Midbrain (tissue), 1 donor: Measurements from ENCODE around the gene BACH2.
"Not testable (repeated sequence)": the region's sequence is repeated elsewhere in the genome, so short reads cannot be mapped to it uniquely, and the experiment has no call there.

Experiments used
- DNase-seq: peaks from one replicate; lab custom pipeline; 2025; lab: John Stamatoyannopoulos, UW

The BACH2 gene

DNA sequence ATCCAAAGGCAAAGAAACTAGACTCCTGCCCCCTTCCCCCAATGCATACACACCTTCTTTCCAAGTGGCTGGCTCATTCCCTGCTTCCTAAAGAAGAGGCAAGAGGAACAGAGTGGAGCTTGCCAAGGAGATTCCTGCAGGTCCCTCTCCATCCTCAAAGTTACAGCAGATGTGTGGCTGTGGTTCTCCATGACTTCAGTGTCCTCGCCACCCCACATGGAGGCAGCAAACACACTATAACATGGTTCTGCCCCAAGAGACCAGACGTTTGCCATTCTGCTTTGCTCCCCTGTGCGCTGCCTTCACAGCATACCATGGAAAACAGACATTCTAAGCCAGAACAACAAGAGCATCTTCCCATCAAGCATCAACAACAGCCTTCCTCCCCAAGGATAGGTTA lies 84.4 kb downstream of the BACH2 start:
- no peak for DNase-seq

DNA sequence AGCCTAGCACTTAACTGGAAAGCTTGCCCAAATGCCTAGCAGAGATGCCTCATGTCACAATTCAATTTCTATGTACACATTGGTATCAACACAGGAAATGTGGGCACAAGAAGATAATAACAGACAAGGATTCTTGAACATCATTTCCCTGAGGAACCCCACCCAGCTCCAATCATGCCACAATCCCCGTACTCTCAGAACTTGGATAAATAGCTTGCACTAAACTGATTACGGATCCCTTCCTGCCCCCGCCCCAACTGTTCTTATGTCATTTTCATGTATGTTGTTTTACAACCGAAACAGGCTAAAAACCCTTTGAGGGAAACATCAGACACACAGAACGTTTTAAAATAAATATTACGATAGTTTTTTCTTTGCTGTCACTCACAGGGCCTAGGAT lies 87.1 kb downstream of the BACH2 start:
- DNase-seq, result no peak

DNA sequence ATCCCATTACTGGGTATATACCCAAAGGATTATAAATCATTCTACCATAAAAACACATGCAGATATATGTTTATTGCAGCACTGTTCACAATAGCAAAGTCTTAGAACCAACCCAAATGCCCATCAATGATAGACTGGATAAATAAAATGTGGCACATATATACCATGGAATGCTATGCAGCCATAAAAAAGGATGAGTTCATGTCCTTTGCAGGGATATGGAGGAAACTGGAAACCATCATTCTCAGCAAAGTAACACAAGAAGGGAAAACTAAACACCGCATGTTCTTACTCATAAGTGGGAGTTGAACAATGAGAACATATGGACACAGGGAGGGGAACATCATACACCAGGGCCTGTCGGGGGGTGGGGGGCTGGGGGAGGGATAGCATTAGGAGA lies 88.0 kb downstream of the BACH2 start:
- not testable (repeated sequence) for DNase-seq

DNA sequence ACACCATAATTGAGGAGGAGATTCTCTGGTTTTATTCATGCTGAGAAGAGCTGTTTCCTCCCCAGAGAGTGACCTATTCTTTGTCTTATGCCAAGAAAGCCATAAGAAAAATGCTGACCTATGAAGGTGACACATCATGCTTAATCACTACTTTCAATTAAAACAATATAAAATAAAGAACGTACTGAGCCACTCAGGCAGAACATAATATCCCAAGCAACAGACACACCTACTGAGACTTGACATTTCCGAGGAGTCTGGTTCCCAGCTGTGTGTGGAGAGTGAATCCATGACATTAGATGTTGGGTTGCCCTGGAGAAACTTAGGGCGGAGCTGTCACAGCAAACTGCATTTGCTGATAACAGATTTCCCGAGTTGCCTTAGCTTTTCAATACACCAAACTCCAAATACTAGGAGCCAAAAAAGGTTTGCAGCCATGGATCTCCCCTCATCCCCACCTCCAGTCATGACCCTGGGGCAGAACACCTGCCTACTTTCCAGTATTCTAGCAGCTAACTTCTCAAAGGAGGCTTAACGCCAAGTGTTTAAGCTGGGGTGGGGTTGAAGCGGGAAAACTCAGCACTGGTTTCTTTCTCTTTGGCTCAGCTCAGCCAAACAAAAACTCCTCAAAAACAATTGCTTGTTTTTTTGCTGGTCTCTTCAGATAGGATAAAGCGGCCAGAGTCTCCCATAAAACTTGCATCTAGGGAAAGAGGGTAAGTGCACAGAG lies 92.2 kb downstream of the BACH2 start:
- DNase-seq, result no peak

DNA sequence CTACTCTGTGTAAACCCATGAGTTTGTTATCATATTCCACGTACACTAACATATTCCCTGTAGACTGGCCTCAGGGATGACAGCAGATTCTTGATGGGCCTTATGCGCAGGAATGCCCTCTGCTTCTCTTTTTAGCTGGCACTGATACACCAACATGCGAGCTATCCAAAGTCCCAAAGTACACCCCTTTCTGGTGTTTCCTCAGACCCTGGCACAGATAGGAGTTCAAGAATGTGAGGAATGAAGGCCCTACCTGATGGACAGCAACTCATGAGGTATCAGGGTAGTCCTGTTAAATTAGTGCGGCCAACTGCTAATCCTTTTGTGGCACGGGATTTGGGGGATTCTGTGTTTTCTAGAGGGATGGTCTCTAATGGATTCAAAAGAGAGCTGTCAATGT lies 93.0 kb downstream of the BACH2 start:
- no peak for DNase-seq

DNA sequence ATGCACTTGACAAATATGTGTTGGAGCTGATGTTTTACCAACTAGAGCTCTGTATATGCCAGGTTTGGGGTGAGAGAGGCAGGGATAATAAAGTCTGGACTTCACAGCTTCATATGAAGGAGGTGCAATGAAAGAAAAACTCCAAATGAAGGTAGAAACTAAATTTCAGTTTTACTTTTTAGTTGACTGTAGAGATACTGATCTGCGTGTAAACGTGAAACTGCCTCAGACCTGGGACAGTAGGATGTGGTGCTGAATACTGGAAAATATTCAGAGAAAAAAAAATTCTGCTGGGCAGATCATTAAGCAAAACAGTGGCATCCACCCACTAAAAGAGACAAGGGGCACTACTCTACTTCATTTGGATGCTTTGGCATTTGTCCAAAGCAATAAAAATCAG lies 94.5 kb downstream of the BACH2 start:
- DNase-seq, result no peak

DNA sequence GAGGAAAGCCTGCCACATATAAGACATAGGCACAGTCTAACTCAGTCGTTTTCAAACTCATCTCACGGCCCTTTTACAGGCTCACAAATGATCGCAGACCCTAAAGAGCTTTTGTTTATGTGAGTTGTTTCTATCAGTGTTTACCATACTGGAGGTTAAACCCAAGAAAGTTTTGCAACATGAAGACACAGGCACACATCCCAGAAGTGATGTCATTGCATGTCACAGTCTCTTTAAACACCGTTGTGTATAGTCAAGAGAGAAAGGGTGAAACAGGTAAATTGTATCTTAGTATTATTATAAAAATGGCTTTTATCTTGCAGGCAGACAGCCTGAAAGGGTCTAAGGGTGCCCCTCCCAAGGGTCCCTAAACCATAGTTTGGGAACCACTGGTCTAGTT lies 96.7 kb downstream of the BACH2 start:
- DNase-seq, result no peak

DNA sequence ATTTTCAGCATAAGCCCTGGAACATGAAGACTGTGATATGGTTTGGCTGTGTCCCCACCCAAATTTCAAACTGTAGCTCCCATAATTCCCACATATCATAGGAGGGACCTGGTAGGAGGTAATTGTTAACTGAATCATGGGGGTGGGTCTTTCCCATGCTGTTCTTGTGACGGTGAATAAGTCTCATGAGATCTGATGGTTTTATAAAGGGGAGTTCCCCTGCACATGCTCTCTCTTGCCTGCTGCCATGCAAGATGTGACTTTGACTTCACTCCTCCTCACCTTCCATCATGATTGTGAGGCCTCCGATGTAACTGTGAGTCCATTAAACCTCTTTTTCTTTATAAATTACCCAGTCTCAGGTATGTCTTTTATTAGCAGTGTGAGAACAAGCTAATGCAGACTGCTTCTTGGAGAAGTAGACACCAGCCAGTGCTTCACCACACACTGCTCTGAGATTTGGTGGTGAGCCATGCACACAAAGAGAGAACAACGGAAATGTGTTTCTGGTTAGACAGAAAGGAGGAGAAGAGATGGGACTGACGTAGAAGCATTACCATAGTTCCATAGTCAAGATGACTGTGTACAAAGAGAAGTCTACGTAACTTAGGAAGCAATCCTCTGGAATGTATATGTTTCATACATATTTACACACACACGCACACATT lies 97.8 kb downstream of the BACH2 start:
- no peak for DNase-seq

DNA sequence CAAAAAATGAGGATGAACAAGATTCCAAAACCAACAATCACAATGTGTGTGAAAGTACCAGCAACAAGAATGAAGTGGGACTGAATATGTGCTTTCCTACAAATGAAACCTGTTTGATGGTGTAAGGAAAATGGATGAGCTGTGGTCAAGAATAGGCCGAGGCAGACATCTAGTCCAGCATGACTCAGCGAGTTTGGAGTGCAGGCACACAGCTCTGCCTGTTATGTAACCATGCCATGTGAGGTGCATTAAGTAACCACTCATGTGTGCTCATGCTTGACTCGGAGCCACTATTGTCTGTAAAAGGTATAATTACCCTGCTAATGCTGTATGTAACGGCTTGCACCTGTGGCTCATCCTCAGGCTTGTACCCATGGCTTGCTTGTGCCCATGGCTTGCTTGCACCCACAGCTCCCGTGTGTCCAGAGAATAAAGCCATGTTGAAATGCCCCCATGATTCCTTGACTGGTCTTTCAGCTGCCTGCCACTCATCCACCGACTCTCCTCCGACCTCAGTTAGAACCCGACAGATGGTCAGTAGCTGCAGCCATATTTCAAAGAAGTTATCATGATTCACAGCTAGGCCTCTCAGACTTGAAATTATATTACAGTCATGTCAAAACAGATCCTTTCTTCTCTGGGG lies 98.7 kb downstream of the BACH2 start:
- DNase-seq, result no peak

DNA sequence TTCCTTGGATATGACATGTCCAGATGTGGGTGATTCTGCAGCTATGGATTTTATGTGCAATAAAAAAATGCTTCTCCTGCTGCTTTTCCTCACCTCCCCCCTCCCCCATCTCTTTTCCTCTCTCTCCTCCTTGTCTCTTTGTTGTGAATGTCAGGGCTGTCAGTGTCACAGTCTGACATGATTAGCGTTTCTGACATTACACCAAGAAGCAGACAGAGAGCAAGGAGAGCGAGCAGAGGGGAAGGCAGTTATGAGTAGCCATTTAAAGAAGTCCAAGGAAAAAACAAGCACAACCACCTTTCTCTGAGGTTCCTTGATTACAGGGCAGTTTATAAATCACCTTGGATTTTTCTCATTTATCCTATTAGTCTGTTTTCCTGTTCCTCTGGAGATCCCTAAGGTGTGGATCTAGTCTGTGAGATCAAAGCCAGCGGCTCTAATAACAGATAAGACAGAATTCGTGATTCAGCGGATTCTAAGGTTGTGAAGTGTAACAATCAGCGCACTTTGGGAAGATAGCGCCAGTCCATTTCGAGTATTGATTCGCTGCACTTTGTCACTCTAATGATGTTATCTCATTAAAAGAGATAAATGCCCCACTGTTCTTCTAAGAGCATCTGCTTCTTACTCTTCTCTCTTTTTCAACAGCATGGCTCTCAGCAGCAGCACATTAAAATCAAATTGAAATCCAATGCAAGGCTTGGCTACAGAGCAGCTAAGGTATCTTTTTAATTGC lies 101.4 kb downstream of the BACH2 start:
- no peak for DNase-seq

DNA sequence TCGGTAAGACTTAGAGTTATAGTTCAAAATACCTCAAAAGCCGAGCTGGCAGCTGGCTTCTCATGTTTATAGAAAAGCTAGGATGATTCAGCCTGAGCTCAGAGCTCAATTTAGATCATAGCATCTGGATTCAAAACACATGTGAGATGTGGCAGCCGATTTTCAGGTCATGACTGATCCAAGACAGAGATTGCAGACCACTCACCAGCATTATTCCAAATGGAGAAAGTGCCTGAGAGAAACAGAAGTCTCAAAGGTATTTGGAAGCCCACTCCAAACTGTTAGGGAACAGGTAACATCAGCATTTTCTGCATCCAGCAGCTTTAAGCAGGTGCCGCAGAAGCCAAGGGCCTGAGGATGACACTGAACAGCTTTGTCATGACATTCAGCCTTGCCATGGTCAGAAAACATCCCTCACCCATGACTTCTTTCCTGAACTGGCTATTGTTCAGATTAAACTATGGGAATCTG lies 102.2 kb downstream of the BACH2 start:
- DNase-seq, result no peak

DNA sequence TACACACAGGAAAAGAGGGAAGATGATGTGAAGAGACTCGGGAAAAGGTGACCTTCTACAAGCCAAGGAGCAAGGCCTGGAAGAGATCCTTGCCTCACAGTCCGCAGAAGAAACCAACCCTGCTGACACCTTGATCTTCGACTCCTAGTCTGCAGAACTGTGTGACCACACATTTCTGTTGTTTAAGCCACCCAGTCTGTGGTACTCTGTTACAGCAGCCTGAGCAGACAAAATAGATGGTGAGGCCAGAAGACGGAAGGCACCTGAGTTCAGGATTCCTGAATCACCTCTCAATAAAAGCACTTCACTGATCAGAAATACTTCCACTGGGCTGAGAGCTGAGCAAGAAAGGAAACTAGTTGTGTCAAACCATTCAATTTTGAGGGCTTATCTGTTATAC lies 103.3 kb downstream of the BACH2 start:
- no peak for DNase-seq

DNA sequence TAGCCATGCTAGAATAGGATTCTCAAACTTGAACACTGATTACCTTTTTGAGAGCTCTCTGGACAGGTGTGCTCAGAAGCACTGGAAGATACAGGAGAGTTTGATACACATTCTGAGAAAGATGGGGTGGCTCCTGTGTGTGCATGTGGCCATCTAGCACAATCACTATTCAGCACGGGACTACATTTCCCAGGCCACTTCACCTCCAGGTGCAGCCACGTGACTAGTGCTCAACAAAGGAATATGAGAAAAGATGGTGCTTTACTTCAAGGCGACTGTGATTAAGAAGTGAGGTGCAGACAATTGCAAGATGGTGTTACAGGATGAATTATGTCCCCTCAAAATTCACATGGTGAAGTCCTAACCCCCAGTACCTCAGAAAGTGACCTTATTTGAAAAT lies 103.8 kb downstream of the BACH2 start:
- no peak for DNase-seq

DNA sequence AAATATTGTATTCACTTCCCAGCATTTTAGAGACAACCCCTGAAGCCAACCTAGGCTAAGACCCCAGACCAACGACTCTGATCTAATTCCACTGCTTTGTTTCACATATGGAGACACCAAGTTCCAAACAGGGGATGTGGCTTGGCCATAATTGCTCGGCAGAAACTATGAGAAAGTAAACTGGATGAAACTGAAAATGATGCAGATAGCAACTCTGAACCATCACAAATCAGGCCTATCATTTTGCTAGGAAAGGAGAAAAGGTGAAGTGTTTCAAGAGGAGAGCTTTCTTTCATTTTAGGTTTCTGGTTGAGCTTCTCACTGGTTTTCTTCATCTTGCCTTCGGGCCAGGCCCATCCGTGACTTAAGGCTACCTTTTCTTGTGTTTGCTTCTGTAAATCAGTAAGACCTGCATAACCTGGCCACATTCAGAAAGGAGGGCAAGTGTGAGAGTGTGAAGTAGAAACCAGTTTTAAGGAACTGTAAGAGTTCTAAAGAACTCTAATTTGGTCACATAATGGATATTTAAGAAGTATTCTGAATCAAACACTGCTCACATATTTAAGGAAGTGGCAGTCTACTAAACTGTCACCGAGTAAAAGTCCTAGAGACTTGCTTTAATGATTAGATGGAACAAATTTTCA lies 105.8 kb downstream of the BACH2 start:
- DNase-seq, result no peak

DNA sequence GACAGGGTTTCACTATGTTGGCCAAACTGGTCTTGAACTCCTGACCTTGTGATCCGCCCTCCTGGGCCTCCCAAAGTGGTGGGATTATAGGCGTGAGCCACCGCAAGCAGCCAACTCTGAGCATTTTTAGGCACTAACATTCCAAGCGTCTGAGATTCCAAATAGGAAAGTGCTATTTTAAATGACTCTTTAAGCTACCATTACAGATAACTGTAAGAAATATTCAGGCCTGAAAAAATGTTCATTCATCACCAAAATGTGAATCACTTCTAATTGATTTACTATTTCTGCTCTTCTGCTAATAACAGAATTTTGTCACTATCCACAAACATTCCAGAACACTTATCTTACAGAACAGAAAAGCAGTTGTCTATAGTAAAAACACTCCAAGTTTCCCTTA lies 106.5 kb downstream of the BACH2 start:
- no peak for DNase-seq

DNA sequence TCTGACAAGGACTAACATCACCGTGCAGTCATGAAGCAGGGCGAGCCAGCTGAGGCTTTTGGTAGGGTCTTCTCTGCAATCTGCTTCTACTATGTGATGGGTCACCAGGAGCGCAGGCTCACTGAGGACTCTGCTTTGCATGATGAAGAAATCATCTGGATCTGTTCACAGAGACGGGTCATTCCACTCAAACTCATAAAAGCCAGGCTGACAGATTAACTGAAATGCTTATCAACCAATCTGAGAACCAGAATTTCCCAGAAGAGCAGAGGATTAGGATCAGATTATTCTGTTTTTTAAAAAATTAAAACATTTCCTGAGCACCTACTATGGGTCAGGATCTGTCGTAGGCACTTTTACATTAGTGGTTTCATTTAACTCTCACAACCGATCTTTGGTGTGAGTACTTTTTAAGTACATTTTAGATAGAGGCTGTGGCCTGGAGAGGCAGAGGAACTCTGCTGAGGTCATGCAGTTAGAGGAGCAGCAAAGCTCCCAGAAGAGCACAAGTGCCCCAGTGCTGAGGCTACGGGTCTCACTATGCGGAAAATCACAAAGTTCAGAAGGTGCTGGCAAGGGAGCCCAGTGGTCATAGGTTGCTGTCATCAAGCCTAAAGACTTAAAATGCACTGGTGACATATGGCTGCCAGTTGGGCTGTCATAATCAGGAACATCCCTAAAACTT lies 109.1 kb downstream of the BACH2 start:
- no peak for DNase-seq

DNA sequence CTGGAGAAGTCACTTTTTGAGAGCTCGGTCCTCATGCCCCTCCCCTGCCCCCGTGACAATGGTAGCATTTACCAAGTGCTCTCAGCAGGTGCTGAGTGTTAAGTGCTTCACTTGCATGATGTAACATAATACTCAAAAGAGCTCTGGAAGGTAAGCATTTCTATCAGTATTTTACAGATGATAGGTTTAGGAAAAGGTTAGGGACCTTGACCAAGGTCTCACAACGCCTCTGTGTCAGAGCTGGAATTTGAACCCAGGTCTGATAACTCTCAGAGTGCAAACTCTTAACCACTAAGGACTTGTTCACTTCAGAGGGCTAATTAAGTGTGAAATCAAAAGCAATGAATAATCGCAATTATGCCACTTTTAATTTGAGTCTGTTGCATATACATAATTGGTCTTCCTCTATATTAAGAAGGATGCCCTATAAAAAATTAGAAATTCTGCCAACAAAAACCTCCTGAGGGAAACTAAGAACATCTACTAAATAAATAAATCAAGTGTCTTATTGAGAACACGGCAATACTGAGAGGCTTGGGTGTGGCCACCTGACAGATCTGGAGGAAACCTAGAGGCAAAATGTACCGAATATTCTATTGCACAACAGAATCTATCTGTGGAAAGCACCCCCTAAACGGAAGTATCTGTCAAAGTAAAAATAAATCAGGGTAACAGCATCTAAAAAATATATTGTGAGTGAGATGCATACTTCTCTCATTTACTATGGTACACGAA lies 109.8 kb downstream of the BACH2 start:
- DNase-seq, result no peak

DNA sequence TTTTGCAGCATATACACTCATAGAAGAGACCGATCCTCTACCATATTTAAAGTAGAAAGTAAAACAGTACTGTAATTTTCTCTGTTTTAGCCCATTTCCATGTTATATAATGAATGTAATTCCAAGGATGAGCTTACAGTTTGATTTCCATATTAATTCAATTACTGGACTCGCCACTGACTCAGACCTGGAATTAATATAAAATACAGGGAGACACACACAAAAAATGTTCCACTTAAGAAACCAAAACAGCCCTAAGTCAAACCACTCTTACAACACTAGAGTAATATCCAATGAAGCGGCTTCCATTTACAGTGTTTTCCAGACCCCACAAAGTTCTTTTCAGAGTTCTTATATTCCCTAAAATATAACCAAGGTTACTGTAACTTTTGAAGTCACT lies 110.6 kb downstream of the BACH2 start:
- DNase-seq, result no peak

DNA sequence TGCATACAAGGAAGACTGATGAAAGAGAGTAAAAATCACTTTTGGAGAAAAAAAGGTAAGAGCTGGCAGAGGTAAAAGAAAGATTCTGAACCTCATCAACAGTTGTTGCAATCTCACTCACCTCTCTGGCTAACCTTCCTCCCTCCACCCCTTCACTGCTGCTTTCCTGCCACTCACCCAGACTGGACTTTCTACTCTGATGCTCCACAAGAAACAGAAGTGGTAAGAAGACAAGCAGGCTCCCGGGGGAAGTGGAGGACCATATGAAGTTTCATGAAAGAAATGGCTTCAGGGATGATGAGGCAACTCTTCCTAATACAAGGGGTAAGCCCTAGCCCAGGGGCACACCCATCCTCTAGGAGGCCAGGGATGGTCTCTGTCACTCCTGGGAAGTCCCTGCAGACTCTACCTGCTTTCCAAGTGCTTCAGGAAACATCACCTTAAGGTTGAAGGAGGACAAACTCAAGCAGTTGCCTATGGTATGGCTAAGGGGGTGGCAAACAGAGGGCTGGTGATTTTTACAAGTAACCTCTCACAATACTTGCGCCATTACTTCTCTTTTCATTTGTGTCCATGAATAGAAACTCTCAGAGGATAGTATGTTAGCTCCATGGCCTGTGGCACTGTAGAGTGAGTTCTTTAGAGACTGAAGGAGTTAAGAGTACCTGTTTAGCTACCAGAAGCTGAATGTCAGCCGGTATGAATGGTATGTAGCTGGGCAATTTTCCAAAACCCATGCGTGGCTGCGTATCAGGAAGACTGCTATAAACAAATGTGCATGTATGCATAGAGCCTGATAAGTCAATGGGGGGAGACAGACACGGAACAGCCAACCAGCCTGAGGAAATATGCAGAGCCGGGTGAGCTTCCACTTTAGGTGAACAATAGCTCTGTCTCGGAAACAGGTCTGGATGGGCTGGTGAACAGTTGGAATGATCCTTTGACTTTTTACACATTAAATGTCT lies 112.0 kb downstream of the BACH2 start:
- no peak for DNase-seq
